Mucosa of descending colon (tissue), 3 donors: ENCODE results near the gene ADAM17. TPM values are rescaled to one million over a fixed set of nuclear protein-coding genes. Genes with fewer than 3 reads are reported as not detected.
"Not testable (repeated sequence)": the region's sequence is repeated elsewhere in the genome, so short reads cannot be mapped to it uniquely, and the experiment has no call there.

ENCODE experiments used
- ATAC-seq: fragments of 200-7000 bp; cut with Tn5 transposase; one replicate; pipeline ENCODE4 v1.9.1; 2020; ENCODE audit warnings: mild to moderate bottlenecking, moderate library complexity
- DNase-seq, 3 donors: peaks; one replicate each; pipeline ENCODE4 v3.0.0-alpha.2; 2020
- H3K36me3 ChIP-seq: fragments of 200-600 bp; one replicate; pipeline ENCODE4 v1.8.0; 2021; ENCODE audit warnings: low read depth, mild to moderate bottlenecking
- H3K4me1 ChIP-seq: fragments of 200-600 bp; one replicate; pipeline ENCODE4 v1.8.0; 2021; ENCODE audit warnings: low read depth, mild to moderate bottlenecking
- H3K4me3 ChIP-seq: fragments of 200-600 bp; one replicate; pipeline ENCODE4 v1.8.0; 2021; ENCODE audit warnings: mild to moderate bottlenecking
- H3K9me3 ChIP-seq: fragments of 200-600 bp; one replicate; pipeline ENCODE4 v1.8.0; 2021; ENCODE audit warnings: mild to moderate bottlenecking
- CTCF ChIP-seq: fragments of 200-600 bp; IDR thresholded peaks from one replicate; pipeline ENCODE4 v1.8.0; 2022; ENCODE audit warnings: antibody characterized with exemption, mild to moderate bottlenecking
- intact Hi-C, 2 donors: fragments of 100-400 bp; cut with DNase I in 1 of 2; cut with micrococcal nuclease in 1 of 2; formaldehyde crosslinking; loops; one replicate each; pipeline versions ENCODE4 v1.11.0 to v1.11.1; 2022; cut with DNase I, micrococcal nuclease
- total RNA-seq, 3 donors: library from RNA; stranded (reverse); fragmentation: NEBNext Ultra II Directional in 2 of 3; extraction: Animal tissue kit (Norgen Biotek cat#: 25700) in 2 of 3; gene quantifications; one replicate each; pipeline versions ENCODE4 v1.2.1 to v1.2.4, GENCODE V29; 2021 to 2023
- donor health status: DM: no; HTN: no; CAD: no; lungs with moderate emphysema.
- donor health status: DM: no; HTN: no; CAD: no.
- donor health status: DM: no; HTN: yes; CAD: no.

Gene ADAM17
- total RNA-seq, 3 donors from 2014 or later: 20.9 to 22.8 (median 21.0) TPM

DNA sequence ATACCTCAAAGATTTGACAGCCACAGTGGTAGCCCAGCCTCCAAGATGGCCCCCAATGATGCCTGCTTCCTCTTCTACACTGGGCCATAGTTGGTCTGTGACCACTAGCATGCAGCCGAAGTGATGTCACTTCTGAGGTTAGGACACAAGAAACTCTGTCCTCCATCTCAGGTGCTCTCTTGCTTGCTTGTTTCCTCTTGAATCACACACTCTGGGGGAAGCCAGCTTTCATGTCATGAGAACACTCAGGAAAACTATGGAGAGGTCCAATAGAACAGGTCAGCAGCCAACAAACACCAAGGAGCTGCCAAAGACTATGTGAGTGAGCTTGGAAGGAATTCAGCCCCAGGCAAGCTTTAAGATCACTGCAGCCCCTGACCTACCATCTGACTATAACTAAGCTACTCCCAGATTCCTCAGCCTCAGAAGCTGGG, 3.3 kb upstream of the ADAM17 start:
- no peaks in the 10 kb centered on the region for H3K9me3 ChIP-seq
- TF ChIP-seq CTCF: no peak
- no peak overlapping the region for H3K4me3 ChIP-seq
- DNase-seq (no peak), ATAC-seq (no peak)
- intact Hi-C loops: no loop called here
- peaks cover 13% of the 10 kb centered on the region for H3K4me1 ChIP-seq
- no peaks in the 10 kb centered on the region for H3K36me3 ChIP-seq

DNA sequence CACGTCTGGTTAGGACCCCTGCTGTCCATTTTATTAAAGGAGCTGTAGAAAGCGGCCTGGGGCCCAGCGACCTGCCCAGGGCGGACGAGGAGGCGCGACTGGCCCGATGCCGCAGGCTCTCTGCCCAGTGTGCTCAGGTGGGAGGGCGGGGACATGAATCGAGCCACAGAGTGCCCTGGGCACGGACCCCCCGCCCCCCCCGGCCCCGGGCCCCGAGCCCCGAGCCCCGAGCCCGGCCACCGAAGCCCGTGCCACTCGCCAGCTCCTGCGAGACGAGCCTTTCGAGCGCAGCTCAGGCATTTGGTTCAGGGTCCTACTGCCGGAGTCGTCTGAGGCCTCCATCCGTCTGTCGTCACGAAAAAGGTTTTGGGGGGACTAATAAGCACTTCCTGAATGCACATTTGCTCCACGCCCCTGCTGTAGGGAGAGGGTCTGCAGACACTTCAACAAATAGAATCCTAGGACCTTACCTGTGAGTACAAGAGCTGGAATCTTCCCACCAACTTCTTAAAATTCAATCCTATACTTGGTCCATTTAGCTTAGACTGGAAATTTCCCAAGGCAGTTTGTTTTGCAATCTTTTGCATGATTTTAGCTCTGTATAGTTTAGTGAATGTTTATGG, 602 bp upstream of the ADAM17 start:
- intact Hi-C loops: no loop called here
- Histone ChIP-seq H3K4me1 (peaks cover 13% of the 10 kb centered on the region), H3K36me3 (no peaks in the 10 kb centered on the region), H3K4me3 (peak overlapping the region; percentile 86), H3K9me3 (no peaks in the 10 kb centered on the region)
- DNase-seq (no peak), ATAC-seq (peak; percentile 56)
- TF ChIP-seq CTCF: no peak

GRCh38 chr2:9554921-9555296, 721 bp downstream of the ADAM17 start:
- Histone ChIP-seq H3K4me1 (peaks cover 13% of the 10 kb centered on the region), H3K9me3 (no peaks in the 10 kb centered on the region), H3K36me3 (no peaks in the 10 kb centered on the region), H3K4me3 (peak overlapping the region; percentile 86)
- peak; percentile 29 for ATAC-seq
- peak in 1 of 3 donors; percentile 64 for DNase-seq
- no peak for TF ChIP-seq CTCF
- intact Hi-C loops: no loop called here

DNA sequence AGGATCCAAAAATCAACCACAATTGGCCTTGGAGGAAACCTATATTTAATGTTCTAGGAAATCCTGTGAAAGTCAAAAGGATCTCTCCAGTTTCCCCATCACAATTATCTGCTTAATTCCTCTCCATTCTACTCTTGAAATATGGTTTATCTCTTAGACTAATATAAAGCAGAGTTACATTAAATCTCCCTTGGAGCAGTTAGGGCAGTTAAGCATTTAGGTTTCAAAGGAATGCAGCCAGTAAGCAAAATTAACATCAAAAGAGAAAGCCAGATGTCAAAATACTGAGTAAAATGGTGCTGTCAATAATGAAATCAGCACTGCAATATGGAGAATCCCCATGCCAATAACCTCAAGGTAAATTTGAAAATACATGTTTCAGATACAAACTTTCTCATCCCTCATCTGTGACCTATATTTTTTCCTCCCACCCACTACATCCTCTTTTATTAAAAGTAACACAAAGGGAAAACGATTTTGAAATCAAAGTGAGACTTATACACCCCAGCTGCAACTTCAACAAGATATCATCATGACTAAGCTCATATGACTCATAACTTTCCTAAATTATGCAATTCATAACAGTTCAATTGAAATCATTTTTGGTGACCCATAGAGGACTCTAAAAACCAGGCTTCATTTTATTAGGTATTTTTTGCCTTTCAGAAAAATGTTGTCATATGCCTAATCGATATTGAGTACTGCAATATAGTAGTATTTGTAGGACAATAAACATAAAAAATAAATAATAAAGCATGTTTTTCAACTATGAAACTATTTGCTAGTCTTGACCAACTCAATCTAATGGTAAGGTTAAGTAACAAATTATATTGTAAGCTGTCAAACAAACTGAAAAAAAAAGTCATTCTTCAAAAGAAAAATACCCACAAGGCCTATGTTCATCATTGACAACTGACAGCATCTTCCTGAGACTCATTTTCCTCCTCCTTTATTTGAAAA, 3.1 kb downstream of the ADAM17 start:
- DNase-seq: no peak
- intact Hi-C loops: no loop called here
- no peak for ATAC-seq
- Histone ChIP-seq H3K4me1 (peaks cover 20% of the 10 kb centered on the region), H3K9me3 (no peaks in the 10 kb centered on the region), H3K4me3 (no peak overlapping the region), H3K36me3 (no peaks in the 10 kb centered on the region)
- no peak for TF ChIP-seq CTCF

GRCh38 chr2:9550859-9551391, 4.7 kb downstream of the ADAM17 start:
- H3K36me3 ChIP-seq, H3K9me3 ChIP-seq, ATAC-seq, DNase-seq, H3K4me3 ChIP-seq, intact Hi-C loops: not testable (repeated sequence)
- H3K4me1 ChIP-seq: peaks cover 20% of the 10 kb centered on the region

DNA sequence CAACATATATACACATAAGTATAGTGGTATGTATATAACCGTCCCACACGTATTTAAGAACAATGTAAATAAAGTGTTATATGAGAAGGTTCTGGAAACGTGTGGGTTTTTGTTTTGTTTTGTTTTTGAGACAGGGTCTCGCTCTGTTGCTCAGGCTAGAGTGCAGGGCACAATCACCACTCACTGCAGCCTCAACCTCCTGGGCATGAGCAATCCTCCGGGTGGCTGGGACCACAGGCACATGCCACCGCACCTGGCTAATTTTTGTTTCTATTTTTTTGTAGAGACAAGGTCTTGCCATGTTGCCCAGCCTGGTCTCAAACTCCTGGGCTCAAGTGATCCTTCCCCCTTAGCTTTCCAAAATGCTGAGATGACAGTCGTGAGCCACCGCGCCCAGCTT, 6.2 kb downstream of the ADAM17 start:
- H3K4me1 ChIP-seq: peaks cover 15% of the 10 kb centered on the region
- DNase-seq (no peak), ATAC-seq (no peak)
- TF ChIP-seq CTCF: no peak
- no peak overlapping the region for H3K4me3 ChIP-seq
- no peaks in the 10 kb centered on the region for H3K9me3 ChIP-seq
- intact Hi-C loops: no loop called here
- no peaks in the 10 kb centered on the region for H3K36me3 ChIP-seq
